HG03060 (cell line): Measurements from ENCODE around the gene ARHGAP6.
"Not testable (repeated sequence)": the region's sequence is repeated elsewhere in the genome, so short reads cannot be mapped to it uniquely, and the experiment has no call there.

Experiments used
- ATAC-seq: cut with Tn5 transposase; IDR thresholded peaks from one replicate; pipeline ENCODE4 v1.9.1; 2021; ENCODE audit warnings: low read depth, moderate number of reproducible peaks; ENCODE audit not compliant: unreplicated experiment

The ARHGAP6 gene

DNA sequence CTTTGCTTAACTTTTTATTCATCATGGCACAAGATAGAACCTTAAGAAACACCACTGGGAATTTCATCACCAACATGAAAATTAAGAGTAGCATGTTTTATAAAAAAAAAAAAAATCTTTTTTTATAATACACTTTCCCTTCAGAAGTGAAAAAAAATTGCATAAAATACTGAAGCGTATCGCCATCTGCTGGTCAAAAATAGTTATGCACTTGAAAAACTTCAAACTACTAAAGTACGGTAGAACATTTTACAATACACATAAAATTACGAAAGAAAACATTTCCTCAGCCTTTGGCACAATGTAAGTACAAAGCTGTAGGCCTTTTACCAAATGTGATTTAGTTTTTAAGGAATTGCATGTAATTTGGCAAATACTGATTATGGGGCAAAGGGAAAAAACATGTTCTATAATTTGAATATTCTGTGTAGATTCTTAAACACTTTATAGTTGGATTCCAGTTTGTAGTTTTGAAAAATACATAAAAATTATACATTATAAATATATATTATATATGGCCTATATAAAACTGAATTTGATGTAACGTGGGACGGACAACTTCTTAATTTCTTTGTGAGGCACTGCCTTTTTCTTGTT is 528.1 kb downstream of the ARHGAP6 start:
- no peak for ATAC-seq

DNA sequence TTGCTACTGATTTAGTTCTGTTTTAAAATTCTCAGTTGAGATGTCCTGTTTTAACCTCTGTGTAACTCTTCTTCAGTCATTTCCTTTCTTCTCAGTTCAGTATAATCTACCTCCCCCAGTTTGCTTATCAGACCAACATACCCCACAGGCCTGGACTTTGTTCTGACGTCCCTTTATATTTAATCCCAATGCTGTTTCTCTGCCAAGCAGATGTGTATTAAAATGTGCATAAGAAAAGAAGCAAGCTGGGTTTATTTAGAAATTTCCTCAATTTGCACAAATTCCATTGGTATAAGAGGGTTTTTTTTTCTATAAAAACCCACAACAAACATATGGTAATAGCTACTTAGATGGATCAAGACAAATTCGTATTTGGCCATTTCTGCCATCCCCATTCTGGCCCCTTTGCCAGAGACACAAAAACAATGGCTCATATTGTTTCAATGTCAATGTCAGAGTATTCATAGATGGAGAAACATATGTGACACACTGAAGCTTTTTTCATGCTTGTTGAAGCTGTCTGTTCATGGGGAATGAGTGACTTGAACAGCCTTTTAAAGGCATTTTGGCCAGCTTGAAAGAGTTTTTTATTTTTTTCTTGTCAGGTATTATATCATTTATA is 530.0 kb downstream of the ARHGAP6 start:
- ATAC-seq: no peak

DNA sequence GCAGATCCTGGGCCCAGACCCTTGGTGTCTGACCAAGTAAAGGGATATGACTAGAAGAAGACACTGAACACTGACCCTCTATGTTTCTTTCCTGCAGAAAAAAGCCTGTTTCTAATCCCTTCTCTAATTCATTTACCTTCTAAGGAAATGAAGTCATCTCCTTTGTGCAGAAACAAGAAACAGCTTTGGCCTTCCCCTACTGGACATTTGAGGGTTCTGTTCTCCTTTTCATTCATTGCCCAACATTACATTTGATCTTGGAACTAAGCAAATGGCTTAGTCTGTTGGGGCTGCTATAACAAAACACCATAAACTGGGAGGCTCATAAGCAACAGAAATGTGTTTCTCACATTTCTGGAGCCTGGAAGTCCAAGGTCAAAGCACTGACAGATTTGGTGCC is 534.6 kb downstream of the ARHGAP6 start:
- ATAC-seq: no peak

DNA sequence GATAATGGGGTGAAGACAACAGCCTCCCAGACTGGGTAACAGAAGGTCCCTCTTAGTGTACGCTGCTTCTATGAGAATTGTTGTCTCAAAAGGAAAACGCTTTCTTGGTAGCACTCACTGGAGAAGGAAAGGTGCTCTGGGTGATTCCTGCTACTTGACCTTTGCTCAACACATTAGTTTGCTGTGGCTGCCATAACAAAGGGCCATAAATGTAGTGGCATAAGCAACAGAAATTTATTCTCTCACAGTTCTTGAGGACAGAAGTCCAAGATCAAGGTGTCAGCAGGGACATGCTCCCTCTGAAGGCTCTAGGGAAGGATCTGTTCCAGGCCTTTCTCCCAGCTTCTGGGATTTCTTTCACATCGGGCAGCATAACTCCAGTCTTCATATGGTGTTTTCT is 535.6 kb downstream of the ARHGAP6 start:
- no peak for ATAC-seq

DNA sequence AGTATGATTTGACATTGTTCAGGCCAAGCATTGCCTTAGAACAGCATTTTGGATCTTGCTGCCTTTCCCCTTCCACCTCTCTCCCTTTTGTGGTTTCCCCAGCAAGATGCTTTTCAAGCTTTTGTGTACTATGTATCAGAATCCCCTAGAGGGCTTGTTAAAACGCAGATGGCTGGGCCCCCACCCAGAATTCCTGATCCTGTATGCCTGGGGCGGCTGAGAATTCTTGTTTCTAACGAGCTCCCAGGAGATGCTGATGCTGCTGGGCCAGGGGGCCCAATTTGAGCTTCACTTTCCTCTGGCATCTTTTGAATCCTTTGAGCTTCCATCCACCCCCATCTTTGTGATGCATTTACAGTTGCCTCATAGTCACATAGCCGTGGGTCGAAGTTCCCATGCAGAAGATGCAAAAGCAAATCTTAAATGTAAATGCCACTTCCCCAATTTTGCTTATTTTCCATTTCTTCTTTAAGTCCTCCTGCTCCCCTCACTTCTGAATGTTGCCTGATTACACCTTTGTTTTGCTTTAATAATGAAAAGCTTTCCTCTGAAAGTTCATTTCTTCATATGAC is 536.1 kb downstream of the ARHGAP6 start:
- no peak for ATAC-seq

DNA sequence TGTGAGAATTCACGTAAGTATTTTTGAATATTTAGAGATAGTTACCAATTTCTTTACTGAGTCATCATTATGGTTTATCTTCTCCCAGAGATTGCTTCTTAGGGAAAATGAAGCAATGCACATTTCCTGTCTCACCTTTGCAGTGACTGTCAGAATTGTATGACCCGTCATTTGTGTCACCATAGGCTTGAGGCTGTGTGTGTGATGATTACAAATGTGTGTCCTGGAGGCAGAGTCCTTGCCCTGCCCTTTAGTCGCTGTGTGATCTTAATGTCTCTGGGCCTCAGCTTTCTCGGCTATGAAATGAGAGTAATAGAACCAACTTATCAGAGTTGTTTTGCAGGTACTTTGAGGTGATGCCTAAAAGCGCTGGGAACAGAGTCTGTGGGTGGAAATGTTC is 540.7 kb downstream of the ARHGAP6 start:
- no peak for ATAC-seq

DNA sequence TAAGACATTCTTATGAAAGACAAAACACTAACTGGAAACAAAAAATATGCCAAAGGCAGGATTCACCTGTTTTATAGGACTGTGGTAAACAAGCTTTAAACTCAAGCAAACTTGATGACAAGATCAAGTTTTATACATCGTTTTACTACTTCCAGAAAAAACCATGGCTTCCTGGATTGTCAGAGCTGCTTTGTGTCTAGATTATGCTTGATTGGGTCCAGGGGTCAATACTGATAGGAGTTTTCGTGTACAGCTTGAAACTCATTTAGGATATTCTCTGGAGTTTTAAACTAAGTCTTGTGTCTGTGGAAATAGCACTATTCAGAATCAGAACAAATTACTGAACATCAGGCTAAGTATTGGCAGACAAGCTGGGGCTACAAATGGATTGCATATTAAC is 541.6 kb downstream of the ARHGAP6 start:
- ATAC-seq: no peak

DNA sequence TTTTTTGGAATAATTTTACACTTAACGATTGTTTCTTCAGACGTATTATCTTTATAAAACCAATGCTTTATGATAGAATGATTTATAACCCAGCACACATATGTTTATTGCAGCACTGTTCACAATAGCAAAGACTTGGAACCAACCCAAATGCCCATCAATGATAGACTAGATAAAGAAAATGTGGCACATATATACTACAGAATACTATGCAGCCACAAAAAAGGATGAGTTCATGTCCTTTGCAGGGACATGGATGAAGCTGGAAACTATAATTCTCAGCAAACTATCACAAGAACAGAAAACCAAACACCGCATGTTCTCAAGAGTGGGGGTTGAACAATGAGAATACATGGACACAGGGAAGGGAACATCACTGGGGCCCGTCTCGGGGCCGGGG is 542.6 kb downstream of the ARHGAP6 start:
- not testable (repeated sequence) for ATAC-seq

DNA sequence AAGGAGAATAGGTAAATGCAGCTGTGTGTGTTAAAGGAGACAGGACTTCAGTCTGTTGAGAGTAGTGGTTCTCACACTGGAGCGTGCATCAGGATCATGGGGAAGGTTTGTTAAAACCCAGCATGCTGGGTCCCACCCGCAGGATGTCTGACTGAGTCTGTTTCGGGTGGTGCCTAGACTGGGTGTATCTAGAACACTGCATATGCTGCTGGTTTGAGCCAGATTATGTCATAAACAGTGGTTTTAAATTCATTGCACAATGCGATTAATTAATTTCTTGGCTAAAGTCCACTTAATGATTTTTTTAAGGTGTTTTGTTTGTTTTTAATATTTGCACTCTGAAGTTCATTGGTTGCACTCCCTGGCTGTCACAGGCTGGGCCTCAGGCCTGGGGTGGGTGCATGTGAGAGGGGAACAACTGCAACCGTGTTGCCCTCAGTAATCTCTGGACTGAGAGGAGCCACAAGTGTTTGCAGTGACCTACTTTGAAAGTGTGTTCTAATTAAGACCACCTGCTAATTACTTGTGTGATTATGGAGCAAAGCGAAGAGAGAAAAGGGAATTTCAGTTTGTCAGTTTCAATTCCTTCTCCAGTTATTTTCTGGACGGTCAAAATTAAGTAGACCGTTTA is 546.3 kb downstream of the ARHGAP6 start:
- ATAC-seq: no peak

DNA sequence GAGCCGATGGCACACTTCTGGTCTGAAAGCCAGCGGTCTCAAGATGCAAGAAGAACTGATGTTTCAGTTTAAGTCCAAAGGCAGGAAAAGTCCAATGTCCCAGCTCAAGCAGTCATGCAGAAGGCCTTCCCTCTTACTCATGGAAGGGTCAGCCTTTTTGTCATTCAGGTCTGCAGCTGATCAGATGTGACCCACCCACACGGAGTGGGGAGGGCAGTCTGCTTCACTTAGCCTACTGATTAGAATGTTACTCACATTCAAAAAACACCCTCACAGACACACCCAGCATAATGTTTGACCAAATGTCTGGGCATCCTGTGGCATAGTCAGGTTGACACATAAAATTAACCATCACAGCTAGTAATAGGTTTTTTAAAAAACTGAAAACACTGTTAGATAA is 548.0 kb downstream of the ARHGAP6 start:
- ATAC-seq: no peak

DNA sequence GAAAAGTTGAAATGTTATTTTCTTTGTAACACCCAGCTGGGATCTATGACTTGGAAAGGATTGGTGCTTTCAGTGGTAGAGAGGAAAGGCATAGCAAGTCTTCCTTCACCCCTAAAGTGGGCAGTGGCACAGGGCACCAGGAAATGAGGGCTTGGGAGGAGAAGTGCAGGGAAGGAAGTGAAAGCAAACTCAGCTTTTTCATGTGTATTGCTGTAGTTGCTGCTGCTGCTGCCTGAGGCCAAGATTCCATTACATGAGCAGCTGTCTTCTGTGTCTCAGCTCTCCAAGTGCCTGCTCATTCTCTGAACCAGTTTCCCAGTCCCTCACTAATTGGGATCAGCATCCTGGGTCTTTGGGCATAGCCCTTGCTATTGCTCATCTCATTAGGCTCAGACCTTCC is 552.0 kb downstream of the ARHGAP6 start:
- ATAC-seq: no peak

DNA sequence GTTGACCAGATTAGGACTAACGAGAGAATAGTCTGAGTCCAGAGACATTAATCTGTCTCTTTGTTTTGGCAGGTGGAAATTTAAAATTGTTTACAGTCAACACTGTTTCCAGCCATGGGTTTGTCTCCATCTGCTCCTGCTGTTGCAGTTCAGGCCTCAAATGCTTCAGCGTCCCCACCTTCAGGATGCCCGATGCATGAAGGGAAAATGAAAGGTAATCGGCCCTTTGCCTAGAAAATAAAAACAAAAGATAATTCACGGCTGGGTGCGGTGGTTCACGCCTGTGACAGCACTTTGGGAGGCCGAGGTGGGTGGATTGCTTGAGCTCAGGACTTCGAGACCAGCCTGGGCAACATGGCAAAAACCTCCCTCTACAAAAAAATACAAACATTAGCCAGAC is 553.8 kb downstream of the ARHGAP6 start:
- ATAC-seq: no peak

DNA sequence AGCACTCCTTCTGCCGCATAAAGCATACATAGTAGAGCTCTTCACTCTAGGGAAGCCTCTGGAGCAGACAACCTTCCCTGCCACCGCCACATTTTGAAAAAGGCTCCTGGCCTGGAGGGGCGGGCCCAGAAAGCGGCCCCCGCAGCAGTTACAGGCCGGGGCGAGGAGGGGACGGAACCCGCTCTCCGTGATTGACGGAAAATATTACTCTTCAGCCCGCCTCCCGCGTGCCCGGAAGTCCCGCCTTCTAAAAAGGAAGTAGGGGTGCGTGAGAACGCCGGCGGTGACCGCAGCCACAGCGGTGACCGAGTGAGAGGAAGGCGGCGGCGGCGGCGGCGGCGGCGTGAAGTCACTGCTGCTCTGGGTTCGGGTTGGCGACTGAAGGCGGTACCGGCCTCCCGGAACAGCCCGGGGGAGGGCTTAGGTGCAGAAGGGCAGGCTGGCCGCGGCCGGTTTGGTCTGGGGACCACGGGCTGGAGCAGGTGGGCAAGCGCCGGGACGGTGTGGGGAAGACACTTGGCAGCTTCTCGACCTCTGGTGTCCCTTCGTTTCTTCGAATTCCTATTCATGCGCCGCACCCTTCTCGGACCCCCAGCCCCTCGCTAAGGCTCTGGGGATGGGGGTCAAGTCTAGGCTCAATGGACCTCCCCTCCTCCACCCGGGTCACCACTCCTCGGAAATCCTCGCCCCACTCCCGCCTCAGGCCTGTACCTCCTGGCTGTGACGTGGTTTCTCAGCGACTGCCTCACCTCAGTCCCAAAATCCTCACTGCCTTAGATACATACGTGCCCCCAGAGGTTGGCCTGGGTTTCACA is 554.5 kb downstream of the ARHGAP6 start, which contains the start of gene HCCS:
Gene HCCS, plus strand, starts transcription at position 296 of the 815 bp plus-strand sequence. CDS start 729 bp downstream, outside the sequence.
- peak; percentile 69 for ATAC-seq

DNA sequence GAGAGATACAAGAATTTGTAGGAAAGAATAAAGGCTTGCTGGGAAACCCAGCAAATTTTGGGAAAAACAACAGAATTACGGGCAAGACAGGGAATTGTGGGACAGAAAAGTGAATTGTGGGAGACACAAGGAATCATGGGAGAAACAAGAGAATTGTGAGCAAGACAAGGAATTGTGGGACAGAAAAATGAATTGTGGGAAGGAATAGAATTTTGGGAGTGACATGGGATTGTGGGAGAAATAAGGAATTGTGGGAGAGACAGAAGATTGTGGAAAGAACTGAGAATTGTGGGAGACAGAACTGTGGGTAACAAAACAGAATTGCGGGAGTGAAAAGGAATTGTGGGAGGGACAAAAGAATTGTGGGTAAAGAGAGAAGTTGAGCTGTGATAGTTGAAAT is 555.8 kb downstream of the ARHGAP6 start:
- ATAC-seq: no peak

DNA sequence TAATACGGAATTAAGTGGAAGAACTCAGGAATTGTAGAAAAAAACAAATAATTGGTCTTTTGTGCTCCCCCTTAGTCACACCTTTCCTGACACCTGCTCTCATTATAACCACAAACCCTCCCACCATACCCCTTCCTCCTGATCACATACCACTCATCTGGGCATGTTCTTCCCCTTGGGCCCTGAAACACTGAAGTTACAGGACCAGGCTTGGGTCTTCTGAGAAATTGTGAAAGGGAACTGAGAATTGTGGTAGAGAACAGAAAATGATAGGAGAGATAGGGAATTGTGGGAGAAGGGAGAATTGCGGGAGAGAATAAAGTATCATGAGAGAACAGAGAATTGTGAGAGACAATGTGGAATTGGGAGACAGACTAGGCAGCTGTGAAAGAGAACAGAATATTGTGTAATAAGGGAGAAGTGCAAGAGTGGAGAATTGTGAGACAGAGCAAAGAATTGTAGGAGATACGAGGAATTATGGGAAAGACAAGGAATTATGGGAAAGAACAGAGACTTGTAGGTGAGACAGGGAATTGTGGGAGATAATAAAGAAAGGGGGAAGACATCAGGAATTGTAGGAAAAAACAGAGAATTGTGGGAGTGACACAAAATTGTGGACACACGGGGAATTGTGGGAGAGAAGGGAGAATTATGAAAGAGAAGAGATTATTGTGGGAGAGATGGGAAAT is 557.3 kb downstream of the ARHGAP6 start:
- ATAC-seq: no peak

DNA sequence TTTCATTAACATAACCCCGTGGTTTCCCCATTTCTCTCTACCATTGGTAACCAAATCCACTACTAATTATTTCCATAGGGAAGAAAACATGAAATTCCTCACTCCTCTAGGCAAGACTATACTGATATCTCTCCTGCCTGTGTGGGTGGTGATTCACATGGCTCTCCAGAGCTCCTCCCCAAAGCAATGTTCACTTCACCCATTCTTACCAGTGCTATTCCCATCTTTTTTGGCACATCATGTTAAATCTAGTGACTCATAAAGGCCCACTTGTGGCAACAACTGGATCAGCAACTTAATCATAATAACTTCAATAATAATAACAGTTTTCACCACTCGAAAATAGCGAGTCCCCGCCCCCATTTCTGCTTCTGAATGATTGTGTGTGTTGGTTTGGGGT is 560.6 kb downstream of the ARHGAP6 start:
- ATAC-seq: no peak

DNA sequence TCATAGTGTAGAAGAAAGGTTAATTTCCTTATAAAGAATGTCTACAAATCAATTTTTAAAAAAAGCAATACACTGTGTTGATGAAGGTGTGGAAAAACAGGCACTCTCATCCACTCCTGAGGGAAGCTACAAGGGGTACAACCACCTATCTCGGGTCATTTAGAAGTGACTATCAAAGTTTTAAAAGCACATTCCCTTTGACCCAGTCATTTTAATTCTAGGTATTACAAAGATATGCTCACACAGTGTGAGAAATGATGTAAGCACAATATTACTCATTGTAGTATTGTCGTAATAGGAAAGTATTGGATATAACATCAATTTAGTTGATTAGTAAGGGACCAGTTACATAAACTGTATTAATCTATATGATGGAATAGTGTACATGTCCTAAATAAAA is 562.0 kb downstream of the ARHGAP6 start:
- ATAC-seq: no peak

DNA sequence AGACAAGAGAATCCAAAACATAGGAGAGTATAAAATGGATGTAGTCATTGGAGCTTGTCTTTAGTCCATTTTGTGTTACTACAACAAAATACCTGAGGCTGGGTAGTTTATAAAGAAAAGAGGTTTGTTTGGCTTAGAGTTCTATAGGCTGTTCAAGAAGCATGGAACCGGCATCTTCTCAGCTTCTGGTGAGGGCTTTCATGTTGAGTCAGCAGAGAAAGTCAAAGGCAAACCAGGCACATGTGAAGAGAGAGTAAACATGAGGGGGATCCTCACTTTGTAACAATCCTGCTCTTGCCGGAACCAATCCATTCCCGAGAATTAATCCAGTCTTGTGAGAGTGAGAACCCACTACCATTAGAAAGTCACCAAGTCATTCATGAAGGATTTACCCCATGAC is 562.7 kb downstream of the ARHGAP6 start:
- no peak for ATAC-seq

DNA sequence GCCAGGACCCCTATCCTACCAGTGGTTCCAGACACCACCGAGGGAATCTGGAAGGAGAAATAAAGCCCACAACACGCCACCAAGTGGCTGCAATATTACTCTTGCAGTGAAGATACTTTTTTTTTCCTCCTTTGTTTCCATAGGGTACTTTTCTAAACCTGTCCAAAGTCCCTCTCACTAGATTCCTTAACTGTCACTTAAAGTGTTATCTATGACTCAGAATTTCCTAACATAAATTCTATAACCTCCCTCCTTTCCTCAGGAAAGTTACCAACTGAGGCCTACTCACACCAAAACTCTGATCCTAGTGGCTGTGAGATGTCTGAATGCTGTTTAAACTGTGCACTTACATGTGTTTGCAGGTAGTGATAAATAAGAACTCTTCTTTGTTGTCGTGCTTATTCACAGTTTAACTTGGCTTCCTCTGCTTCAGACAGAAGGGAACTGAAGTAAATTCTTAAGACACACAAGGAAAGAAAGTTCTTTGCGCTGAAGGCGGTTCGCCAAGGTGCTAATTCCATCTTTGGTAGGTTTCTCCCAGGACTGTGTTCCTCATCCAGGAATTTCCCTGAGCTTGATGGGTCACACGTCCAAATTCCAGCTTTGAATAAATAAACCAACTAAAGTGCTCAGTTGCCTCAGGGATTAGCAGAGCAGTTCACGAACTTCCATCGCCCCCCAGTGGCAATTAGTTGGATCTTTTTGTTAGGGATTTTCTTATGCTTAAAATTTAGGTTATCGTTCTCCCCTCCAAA is 565.3 kb downstream of the ARHGAP6 start:
- ATAC-seq: no peak

DNA sequence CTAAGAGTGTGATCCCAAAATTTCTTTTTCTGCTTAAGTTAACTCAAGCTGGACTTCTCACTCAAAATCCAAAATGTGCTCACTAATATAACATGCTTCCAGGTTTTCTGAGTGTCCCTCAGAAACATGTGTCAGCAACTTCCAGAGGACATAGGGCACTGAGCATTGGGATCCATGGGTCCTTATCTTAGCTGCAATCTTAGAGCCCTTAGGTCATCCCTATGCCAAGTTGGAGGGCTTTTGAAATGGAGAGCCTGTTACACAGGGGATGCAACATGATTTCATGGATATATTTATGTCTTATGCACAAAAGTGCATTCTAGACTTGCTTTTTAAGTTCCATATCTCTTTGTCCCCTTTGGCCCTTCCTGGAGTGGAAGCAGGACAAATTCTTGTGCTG is 566.3 kb downstream of the ARHGAP6 start:
- ATAC-seq: no peak
